T-helper 1 cell treated with Interleukin-12 subunit alpha and Interleukin-12 subunit beta and Interleukin-4 antibody, amounts not matched to agents 30 ng/mL and 1 ng/mL, for 36 hours (primary cell): Measurements from ENCODE around the gene ZIM2. TPM values are rescaled to one million over a fixed set of nuclear protein-coding genes. Genes with fewer than 3 reads are reported as not detected.

Experiments
- intact Hi-C: fragments of 100-400 bp; cut with micrococcal nuclease; formaldehyde crosslinking; loops from one replicate; pipeline ENCODE4 v1.15.1; 2024
- total RNA-seq: library from RNA; stranded (reverse); gene quantifications from 2 replicates; pipeline ENCODE4 v1.2.3, GENCODE V29; 2022

ZIM2 gene
- total RNA-seq, 1 donor from 2014 or later: not detected

DNA sequence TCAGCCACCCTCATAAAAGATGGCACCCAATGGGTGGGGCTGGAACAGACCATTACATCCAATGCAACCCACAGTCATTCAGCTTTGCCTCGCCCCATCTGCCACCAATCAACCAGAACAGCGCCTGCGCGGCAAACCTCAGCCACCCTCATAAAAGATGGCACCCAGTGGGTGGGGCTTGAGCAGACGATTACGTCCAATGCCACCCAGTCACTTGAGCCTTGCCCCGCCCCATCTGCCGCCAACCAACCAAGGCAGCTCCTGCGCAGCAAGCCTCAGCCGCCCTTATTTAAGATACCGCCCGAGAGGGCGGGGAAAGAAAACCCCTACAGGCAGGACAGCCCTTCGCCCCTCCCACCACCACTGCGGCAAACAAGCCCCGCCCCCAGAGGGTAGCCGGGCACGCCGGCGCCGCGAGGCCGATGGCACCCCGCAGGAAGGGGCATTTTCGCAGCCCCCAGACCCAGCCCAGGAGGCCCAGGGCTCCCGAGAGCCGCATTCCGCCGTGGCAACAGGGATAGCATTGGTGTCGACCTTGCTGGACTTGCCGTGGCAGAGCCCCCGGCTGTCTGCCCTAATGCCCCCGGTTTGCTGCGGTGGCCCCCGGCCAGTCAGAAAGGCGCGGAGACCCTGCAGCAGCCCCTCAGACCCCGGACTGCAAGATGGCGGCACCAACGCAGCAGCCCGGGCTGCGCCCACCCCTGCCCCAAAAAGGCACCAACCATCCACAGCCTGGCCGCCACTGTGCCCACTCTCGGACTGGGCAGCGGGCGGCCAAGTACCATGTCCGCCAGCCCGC, 675 bp downstream of the ZIM2 start:
- intact Hi-C loops: no loop called here

- intact Hi-C loops: no loop called here
These were observed 1.4 kb downstream of the ZIM2 start for GRCh38 chr19:56838909-56839651.

- intact Hi-C loops: no loop called here
These were observed 2.3 kb downstream of the ZIM2 start for GRCh38 chr19:56838024-56838908.

DNA sequence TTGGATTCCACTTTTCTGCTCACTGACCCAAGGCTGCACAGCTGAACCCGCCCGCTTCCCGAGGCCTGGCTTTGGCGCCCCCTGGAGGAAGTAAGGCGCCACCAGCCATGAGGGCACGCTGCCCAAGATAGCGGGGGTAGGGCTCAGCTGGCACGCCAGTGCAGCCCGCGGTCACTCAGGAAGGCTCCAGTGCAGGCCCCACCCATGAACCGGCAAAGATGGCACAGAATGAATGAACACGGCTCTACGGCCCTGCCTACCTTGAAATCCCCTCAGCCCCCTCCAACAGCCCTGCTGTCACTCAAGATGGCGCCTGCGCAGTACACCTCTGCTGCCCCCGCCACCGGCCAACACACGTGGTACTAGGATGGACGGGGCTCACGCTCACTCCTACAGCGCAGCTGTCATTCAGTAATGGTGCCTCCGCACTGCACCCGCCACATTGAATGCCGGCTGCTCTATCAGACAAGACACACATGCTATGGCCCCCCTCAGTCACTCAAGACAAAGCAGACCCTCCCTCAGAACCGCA, 3.0 kb downstream of the ZIM2 start:
- intact Hi-C loops: no loop called here

DNA sequence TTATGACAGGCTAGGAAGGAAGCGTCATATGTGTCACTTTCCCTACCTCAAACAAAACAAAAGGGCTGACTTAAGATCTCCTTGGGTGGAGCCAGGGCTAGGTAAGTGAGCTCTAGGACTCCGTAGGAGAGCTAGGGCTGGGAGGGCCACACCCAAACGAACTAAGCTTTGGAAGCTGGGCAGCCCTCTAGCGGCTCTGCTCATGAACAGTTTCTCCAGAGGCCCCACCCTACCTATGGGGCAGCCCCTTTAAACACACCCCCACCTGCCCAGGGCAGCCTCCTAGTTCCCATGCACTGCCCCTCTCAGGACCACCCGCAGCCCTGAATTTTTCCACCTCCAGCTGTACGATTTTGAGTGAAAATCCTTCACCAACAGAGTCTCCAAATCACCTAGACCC, 3.5 kb downstream of the ZIM2 start:
- intact Hi-C loops: no loop called here

DNA sequence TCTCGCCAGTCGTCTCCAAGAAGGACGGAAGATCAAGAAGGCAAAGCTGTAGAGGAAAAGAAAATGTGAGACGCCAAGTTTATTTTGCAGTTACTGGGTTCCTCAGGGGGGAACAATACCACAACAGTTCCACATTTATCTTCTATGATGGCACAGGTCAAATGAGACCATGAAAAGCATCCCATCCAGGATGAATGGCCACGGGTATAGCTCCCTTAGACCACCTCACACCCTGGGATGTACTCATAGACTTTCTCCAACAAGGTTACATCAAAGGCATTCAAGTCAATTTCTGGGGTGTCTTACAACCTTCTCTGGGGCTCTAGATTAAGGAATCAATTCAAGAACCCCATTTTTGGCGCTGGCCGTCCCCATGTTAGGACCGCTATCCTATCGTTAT, 4.5 kb downstream of the ZIM2 start:
- intact Hi-C loops: no loop called here

DNA sequence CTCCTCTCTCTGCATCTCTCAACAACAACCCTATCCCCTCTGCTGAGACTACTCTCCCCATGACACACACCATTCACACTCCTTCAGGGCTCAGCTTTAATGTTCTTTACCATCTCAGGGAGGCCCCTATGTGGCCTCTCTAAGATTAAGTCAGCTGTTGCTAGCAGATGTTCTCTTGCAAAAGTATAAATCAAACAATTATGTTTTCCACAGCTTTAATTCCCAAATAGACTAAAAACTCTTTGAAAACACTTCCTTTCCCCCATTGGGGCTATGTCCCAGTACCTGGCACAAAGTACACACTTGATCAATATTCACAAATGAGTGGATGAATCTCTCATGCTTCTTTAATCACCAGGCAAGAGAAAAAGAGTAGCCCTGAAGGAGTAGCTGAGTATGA, 5.1 kb downstream of the ZIM2 start:
- intact Hi-C loops: no loop called here

DNA sequence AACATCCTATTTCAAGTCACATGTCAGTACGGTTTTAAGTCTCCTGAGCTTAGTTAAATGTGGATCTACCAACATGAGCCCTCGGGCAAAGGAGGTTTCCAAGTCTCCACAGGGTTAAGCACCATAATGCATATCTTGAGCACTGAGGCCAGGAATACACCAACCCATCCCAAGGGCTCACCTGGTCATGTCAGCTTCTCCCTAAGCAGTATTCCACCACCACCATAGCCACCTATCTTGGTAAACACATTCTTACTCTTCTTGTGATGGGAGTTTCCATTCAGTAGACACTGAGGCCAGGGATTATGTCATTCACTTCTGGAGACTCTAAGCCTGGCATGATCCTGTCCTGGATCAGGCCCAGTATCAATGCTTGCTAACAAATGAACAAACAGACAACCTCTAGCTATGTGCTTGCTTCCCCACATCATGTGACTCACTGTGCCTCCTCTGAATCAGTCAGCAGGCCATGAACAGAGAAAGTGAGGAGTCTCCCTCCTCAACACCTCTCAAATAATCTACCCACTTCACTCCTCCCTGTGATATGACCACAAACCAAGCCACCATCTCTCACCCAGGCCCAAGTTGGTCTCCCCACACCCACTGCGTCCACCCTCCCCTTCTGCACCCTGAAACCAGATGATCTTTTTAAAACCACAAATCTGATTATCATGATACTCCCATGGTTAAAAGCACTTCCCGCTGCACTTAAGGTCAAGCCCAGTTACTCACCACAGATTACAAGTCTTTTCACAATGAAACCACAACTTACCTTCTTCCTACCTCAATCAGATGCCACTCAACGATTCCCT, 5.8 kb downstream of the ZIM2 start:
- intact Hi-C loops: no loop called here

DNA sequence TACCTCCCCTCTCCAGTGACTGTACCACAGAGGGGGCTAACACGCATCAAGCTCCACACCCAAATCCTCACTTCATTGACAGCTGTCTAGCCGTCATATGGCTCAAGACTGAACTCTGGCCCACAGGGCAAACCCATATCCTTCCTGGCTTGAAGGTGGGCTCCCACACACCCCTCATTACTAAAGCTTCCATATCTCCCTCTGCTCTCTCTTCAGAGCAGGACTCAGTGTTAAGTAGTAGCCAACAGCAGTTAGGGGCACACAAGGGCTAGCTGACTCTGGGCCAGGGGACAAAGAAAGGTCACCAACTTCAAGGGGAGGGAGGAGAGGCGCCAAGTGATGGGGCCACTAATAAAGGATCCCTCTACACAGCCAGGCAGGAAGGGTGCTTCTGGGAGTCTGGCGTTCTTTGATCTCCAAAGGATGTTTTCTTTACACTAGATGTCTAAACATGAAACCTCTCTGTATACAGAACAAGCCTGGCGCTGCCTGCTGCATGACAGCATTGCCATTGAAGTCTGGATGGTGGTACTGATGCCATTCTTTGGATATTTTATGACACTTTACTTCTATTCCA, 8.1 kb downstream of the ZIM2 start:
- intact Hi-C loops: no loop called here

- intact Hi-C loops: no loop called here
These were observed 9.3 kb downstream of the ZIM2 start for GRCh38 chr19:56831255-56831654.

DNA sequence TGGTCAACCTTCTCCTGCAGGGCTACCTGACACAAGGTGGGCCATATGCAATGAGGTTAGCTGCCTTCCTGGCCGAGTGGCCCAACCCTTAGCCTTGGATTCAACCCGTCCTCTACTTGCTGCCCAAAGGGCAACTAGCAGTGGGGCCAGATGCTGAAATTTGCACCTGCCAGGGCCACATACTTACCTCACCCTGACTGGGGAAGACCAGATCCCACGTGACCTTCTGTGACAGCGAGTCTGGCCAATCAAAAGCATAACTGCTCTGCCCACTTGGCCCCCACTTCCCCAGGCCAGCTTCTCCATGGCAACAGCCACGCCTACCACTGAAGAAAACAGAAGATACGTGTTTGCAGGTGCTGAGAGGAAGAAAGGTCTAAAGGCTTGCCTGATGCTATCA, 10.9 kb downstream of the ZIM2 start:
- intact Hi-C loops: no loop called here

DNA sequence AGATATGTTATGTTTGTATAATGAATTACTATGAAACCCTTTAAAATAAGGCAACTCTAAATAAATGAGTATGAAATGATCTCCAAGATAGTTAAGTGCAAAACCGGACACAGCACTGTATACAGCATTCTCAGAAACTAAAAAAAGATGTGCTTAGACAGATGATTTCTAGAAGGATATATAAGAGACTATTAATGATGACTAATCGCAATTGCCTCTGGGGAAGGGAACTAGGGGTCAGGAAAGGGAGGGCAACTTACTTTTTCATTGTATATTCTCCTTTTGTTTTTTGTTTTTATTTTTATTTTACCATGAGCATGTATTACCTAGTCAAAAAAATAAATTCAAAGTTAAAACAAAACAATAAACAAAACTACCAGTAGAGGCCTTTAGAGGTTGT, 12.8 kb downstream of the ZIM2 start:
- intact Hi-C loops: no loop called here

DNA sequence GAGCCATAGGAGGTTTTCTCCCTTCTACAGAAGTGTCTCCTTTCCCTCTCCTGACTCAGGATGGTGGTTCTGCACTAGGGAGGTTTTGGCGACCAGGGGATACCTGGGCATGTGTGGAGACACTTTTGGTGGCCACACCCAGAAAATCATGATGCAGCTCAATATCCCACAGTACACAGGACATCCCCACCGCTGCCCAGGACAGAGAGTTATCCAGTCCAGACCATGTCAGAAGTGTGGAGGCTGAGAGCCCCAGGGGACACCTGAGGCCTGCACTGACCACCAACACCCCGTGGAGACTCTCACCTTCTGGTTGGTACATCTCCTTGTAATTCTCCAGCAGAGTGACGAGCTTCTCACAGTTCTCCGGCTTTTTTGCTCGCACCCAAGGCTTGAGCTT, 16.6 kb downstream of the ZIM2 start:
- intact Hi-C loops: no loop called here

- intact Hi-C loops: no loop called here
These were observed 17.1 kb downstream of the ZIM2 start for GRCh38 chr19:56823417-56823816.

DNA sequence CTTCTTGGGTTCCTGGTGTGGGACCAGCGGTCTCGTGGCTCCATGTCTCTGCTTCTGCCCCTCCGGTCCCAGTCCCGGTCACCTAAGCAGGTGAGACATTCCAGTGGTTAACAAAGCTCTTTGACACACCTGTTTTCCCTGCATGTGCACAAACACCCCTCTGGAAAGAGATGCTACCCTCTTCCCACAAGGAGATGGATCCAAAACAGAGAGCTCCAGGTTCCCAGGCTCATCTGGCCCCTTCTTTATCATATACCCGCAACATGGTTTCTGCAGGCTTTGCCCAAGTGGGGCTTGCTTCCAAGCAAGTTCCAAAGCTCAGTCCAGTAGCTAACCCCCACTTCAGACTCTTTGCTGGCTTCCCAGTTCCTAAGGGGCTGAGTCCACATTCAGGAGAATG, 17.8 kb downstream of the ZIM2 start:
- intact Hi-C loops: no loop called here

DNA sequence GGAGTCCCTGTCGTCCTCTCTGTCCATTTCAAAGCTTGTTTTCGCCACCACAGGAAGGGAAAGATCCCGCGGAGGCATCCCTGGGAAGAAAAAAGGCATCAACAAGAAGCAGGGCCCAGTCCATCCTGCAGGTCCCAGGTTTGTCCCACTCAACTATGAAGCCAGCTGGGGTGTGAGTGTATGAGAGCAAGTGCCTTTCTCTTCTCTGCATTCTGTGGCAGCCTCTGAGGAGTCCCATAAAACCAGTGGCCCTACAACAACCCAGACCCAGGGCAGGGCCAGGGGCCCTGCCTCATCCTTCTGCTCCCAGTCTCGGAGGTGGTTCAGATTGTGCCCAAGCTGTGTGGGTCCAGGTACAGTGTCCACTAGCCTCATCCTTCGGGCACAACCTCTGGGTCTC, 18.9 kb downstream of the ZIM2 start:
- intact Hi-C loops: no loop called here

DNA sequence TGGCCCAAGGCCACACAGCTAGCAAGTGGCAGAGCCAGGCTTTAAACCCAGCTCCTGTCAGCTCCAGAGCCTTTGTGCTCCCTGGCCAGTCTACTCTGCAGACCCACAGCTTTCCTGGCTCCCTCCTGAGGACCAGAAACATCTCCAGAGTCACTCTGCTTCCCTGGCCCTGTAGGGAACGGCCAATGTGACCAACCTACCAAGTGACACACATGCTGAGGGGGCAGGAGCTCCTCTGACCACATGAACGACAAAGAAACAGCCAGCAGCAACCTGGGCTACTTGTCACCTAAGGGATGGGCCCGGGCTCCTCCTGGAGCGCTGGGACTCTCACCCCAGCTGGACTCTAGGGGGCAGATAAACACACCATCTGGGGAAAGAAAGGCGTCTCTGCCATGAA, 19.3 kb downstream of the ZIM2 start:
- intact Hi-C loops: no loop called here

DNA sequence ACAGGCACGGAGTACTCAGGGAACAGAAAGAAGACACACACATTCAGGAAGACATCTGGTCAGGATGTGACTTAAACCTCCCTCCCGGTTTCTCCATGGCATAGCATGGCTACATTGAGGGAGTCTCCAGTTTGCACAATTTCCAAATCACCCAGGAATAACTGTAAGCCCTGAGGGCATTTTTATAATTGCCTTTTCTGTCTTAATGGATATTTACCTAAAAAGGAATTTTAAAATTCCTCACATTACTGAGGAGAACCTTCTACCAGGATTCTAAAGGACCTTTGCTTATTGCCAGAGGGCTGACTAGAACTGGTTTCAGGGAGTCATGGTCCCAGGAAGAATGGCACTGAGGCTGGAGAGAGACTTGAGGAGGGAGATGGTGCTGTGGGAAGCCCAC, 21.4 kb downstream of the ZIM2 start:
- intact Hi-C loops: no loop called here

- intact Hi-C loops: no loop called here
These were observed 25.9 kb downstream of the ZIM2 start for GRCh38 chr19:56814656-56815055.

GRCh38 chr19:56813531-56813930, 27.0 kb downstream of the ZIM2 start:
- intact Hi-C loops: no loop called here
